ENCODE data around the gene OR1D5.
"Not testable (repeated sequence)": the region's sequence is repeated elsewhere in the genome, so short reads cannot be mapped to it uniquely, and the experiment has no call there.

The OR1D5 gene

GRCh38 chr17:3063507-3063906, at the start of gene OR1D5:
OR1D5 (minus strand) TSS chr17:3063607; CDS start chr17:3063607, 0 bp downstream.
- DNase-seq, result not testable (repeated sequence)

- no peak for DNase-seq
These were observed 40.9 kb upstream of the OR1D5 start, which contains the start of gene OR1D2 for GRCh38 chr17:3104322-3104721. OR1D2 (minus strand) TSS chr17:3104422; CDS start chr17:3092996, 11,426 bp downstream.

GRCh38 chr17:3073850-3074249, 10.4 kb upstream of the OR1D5 start:
- DNase-seq, result peak; percentile 51

GRCh38 chr17:3065192-3065591, 1.8 kb upstream of the OR1D5 start:
- peak; percentile 95 for DNase-seq

- DNase-seq, result not testable (repeated sequence)
These were observed 506 bp downstream of the OR1D5 start for GRCh38 chr17:3062824-3063377.

- DNase-seq, result not testable (repeated sequence)
These were observed 8.5 kb downstream of the OR1D5 start for GRCh38 chr17:3054868-3055267.

- no peak for DNase-seq
These were observed 13.6 kb downstream of the OR1D5 start for GRCh38 chr17:3049705-3050295.

GRCh38 chr17:3048727-3049471, 14.5 kb downstream of the OR1D5 start:
- DNase-seq, result peak; percentile 99

- DNase-seq, result no peak
These were observed 16.7 kb downstream of the OR1D5 start for GRCh38 chr17:3046753-3047152.

GRCh38 chr17:3043737-3044365, 19.6 kb downstream of the OR1D5 start:
- DNase-seq, result peak; percentile 14

GRCh38 chr17:3040882-3041281, 22.5 kb downstream of the OR1D5 start:
- DNase-seq, result no peak

- DNase-seq, result peak; percentile 86
These were observed 23.7 kb downstream of the OR1D5 start for GRCh38 chr17:3039736-3040135.

GRCh38 chr17:3038941-3039340, 24.5 kb downstream of the OR1D5 start:
- DNase-seq, result no peak

- DNase-seq, result no peak
These were observed 26.1 kb downstream of the OR1D5 start for GRCh38 chr17:3037259-3037658.

- no peak for DNase-seq
These were observed 26.6 kb downstream of the OR1D5 start for GRCh38 chr17:3036800-3037199.

- DNase-seq, result no peak
These were observed 27.5 kb downstream of the OR1D5 start for GRCh38 chr17:3035968-3036280.

- DNase-seq, result no peak
These were observed 28.0 kb downstream of the OR1D5 start for GRCh38 chr17:3035256-3035967.

GRCh38 chr17:3034578-3034920, 28.9 kb downstream of the OR1D5 start:
- DNase-seq, result no peak

GRCh38 chr17:3033741-3034577, 29.4 kb downstream of the OR1D5 start:
- no peak for DNase-seq

GRCh38 chr17:3033248-3033640, 30.2 kb downstream of the OR1D5 start:
- DNase-seq, result no peak

GRCh38 chr17:3032258-3033247, 30.9 kb downstream of the OR1D5 start:
- no peak for DNase-seq
